NCI-H1105 treated with DMSO at 0.1 percent for 48 hours (cell line): Measurements from ENCODE around the gene TMEM196.
A peak's percentile ranks its signal among the peaks of the same experiment; 100 is the strongest.

ENCODE experiments used
- DNase-seq: peaks from one replicate; lab custom pipeline; 2025; lab: John Stamatoyannopoulos, UW

The TMEM196 gene

DNA sequence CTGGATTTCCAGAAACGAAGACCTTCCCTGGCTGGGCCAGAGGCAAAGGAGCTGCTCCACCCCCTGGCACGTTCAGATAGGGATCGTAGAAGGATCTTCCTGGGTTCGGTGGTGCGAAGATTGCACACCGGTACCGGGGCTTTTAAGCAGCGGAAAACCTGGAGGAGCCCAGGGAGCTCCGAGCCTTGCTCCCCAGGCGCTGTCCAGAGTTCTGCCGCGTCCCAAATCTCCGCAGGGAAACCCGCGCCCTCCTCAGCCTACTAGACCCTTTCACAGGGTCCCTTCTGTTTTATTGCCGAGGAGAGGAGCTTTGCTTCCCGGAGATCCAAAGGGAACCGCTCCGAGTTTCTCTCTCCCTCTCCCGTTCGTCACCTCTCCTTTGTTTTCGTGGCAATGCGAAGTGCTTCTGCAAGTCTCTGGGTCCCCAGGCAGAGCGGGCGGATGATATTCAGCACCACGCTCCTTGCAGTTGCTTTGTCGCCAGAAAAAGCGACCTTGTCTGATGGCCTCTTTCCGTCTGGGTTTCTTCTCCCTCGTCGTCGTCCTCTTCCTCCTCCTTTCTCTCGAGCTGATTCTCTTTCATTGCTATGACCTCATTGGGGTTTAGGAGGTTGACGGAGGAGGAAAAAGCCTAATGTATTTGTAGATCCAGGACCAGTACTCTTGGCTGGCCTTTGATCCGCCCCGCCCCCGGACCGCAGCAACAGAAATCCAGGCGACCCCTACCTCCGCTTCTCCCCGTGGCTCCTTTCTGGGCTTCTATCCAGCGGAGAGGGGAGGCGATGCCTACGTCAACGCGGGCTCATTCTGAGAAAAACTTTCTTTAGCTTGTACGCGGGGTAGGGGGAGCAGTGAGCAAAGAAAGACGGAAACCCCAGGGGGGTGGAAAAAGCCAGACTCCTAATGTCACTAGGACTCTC, at the start of gene TMEM196:
Gene TMEM196 (minus strand): TSS at position 777 of the 920 bp plus-strand sequence. CDS start 921 bp downstream, outside the sequence.
- peak; percentile 46 for DNase-seq

DNA sequence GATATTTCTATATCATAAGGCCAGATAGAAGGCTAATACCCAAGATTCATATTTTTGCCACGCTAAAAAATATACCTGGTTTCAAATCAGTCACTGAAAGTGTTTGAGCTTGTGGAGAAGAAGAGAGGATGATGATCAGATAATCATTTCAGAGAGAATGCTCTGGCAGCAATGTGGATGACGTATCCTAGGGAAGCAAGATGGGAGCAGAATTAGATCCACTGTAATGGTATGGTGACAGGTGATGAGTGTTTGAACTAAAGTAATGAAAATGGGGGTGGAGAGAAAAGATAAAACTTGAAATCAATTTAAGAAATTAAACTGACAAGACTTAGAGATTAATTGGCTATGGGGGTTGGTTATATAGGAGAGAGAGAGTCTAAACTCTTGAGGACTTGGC, 42.7 kb upstream of the TMEM196 start:
- DNase-seq, result no peak

DNA sequence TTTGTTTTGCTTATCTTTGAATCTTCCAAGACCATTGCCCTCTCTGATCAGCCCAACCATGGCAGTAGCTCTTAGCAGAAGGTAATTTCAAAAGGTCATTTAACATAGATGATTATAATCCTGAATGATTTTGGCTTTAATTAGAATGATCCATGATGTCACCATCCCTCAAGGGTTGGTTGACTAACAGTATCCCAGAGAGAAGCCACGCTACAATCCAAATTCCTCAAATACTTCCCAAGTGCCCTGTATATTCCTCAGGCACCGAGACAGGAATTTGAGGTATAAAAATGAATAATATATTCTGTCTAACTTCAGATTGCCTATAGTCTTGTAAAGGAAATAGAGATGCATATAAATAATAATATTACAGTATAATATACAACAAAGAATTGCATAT, 42.1 kb upstream of the TMEM196 start:
- DNase-seq, result no peak

DNA sequence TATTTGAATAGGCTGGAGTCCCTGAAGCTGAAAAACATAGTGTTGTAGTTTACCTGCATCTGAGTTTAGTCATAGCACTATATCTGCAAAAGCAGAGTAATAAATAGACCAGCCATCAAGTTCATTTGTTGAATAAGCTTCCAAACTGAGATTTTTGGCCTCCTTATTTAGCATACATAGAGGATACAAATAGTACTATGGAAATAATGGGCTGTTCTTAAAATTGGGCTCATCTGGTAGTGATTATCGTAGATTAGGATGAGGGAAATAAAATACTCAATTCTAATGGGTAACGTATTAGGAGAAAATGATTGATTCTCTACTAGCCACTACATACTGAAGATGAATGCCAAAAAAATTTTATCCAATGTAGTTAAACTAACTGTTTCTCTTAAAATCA, 41.4 kb upstream of the TMEM196 start:
- DNase-seq, result no peak

DNA sequence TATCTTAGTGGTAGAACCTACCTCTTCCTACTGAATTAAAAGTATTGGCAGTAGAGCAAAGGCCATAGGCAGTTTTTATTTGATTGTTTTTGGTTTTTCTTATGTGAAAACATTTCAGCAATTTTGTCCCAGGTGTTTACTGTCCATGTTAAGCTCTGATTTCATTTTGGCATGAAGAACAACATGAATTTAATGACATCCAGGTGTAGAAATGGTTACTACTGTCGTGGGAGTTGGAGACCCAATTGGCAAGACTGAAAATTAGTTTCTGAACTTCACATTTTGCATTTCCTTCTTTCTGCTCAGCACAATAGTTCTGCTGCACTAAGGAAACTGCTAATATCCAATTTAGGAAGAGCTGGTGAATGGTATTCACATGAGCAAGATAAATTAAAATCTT, 38.0 kb upstream of the TMEM196 start:
- DNase-seq, result no peak

DNA sequence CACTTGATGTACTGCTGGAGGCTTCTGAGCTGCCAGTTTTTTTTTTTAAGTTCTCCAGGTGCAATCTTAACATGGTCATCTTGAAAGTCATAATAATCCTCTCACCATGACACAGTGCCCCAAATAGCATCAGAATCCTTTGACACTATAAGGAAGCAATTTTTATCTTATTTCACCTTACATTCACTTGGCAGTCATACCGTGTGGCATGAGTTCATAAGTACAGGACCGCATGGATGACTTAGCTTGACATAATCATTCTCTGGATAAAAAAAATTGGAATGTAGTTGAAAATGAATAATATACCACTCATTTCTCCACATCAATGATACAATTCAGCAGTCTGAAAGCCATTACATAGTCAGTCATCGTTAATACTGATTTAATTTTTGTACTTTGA, 25.6 kb upstream of the TMEM196 start:
- no peak for DNase-seq

DNA sequence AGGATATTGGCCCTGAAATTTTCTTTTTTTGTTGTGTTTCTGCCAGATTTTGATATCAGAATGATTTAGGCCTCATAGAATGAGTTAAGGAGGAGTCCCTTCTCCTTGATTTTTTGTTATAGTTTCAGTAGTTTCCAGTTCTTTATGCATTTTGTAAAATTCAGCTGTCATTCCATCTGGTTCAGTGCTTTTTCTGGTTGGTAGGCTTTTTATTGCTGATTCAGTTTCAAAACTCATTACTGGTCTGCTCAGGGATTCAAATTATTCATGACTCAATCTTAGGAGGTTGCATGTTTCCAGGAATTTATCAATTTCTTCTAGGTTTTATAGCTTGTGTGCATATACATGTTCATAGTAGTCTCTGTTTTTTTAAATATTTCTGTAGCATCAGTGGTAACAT, 10.1 kb upstream of the TMEM196 start:
- no peak for DNase-seq

DNA sequence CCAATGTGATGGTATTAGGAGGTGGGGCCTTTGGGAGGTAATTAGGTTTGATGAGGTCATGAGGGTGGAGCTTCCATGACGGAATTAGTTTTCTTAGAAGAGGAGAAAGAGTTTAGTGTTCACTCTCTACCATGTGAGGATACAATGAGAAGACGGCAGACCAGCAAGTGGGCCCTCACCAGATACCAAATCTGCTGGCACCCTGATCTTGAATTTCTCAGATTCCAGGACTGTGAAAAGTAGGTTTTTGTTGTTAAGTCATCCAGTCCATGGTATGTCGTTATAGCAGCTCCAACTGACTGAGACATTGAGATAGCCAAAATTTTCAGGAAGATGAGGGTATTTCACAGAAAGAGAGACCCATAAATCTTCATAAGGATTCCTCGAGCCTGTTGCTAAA, 3.6 kb upstream of the TMEM196 start:
- no peak for DNase-seq

DNA sequence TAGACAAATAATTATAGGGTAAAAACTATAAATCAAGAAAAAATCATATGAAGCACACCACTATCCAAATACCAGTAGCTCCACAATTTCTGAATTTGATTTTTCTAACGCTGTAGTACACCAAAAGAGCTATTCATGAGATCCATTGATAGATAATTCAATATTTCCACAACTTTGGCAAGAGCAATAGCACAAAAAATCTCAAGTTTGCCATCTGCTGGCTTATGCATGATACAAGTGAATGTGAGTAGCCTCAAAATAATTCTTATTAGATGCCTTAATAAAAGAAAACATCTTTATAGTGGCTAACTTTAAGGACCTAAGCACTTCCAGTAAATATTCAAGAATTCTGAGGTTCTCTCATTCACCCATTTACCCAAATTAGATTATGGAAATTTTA, 2.2 kb upstream of the TMEM196 start:
- no peak for DNase-seq

DNA sequence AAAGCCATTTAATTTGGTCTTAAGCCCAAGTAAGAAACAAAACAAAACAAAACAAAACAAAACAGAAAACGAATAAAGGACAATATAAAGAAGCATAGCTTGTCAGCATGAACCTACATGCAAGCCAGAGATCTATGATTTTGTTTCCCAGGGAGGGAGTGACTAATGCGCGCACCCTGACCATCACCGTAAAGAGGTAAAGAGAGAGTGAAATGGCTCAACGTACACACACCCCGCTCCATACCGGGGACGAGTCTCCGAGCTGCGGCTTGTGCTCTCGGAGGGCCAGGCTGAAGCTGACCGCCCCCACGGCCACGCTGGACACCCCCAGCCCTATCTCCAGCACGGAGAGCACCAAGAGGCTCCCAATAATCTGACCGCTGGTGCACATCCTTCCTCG, 1.1 kb downstream of the TMEM196 start:
- peak; percentile 40 for DNase-seq

DNA sequence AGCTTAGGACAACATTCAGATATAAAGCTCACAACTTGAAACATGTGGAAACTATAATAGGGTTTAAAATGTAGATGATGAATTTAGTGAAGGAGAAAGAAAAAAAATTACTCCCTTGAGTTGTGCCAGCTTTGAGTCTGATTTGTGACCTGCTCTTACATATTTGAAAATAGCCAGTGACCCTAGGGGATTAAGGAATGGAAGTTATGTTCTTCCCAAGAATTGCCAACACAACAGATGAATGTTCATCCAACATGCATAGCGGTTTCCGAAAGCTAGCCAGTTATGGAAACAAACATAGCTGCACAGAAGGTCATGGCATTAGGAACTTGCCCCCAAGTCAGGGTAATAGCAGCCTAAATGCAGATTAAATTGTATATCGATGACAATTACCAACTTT, 10.8 kb downstream of the TMEM196 start:
- no peak for DNase-seq

DNA sequence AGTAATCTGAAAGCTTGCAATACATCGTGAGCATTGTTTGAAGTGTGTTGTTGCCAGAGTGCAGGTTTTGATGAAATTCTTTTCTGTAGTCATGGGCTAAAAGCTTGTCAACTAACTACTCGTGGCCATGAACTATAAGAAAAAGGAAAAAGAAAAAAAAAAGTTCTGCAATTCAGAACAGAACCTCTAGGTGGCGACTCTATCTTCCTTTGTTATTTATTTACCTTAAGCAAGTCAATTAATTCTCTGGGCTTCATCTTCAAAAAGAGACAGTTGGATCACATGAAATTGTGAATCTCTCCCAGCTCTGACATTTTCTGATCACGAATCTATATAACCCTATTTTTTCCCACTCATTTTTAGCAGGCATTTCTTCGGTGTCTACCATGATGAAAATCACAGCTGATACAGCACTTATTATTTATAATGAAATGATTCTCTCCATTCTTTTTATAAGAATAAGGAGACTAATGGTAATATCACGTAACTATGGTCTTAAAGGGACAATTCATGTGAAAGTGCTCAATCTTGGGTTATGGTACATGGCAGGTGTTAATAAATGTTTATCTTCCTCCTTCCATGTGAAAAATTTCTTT, 18.8 kb downstream of the TMEM196 start:
- peak; percentile 48 for DNase-seq

DNA sequence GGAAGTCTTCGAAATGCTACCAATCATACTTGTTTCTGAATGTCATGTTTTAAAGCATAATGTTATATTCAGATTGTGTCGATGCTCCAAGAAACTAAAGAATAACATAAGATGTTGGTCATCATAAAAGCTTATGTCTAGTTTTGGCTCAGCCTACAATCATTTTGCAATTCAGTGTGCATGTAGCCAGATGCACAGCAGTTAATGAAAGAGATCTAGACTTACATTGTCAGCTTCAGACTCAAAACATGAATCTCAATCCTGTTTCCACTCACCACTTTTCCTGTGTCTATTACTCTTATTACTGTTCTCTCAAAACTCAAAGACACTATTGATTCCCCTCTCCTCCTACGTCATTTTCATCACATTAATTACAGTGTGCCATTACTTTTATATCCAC, 21.4 kb downstream of the TMEM196 start:
- no peak for DNase-seq

DNA sequence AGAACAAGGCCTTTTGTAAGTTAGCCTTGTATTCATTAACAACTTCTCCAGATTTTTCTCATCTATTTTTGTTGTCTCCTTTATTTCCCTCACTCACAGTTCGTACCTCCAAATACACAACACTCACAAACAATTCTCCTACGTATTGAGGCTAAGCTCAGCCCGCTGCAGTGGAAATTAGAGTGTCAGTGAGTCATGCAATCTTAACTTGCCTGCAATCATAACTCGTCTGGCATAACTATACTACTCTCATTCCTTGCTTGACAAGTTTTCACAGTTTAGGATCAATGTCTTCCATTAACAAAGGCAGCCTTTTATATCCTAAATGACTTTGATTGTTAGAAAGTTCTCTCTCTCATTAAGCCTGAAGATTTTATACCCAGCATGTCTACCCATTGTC, 23.8 kb downstream of the TMEM196 start:
- DNase-seq, result no peak

DNA sequence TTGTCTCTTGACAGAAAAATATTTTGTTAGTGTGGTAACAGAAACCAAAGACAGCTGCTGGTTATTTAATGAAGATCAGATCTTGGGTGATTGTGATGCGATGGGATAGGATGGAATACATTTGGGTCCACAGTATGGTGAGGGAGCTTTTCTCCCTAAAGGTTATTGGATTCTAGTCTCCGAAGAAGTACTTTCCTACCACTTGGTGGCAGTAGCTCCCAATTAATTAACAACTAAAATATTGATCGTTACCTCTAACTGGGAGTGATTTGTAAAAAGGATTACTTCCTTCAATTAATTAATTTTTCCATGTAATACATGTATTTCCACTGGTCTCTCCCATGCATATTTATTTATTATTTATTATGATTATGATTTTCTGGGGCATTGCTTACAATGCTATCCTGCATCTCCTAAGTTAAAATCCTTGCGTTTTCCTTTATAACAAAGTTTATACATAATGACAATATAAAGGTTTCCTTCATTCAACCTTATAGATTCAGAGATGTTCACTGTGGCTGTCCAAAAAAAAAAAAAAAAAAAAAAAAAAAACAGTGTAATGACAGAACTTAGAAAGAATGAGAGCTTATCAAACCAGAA, 25.6 kb downstream of the TMEM196 start:
- peak; percentile 65 for DNase-seq

DNA sequence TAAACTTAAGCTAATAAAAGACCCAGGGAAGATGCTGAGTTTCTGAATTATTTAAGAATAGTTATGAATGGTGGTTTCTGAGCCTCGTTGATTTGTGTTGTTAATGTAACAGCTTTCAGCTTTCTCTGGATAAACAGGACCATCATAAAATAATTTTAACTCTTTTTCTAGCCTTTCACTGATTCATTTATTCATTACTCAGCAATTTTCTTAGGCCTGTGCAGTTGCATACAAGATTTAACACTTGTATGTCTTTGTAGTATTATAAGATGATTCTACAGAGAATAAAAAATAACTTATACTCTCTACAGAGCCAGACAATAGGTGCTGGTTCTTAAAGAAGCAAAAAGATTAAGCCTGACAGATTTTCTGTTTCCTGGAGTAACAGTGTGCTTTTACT, 29.3 kb downstream of the TMEM196 start:
- no peak for DNase-seq

DNA sequence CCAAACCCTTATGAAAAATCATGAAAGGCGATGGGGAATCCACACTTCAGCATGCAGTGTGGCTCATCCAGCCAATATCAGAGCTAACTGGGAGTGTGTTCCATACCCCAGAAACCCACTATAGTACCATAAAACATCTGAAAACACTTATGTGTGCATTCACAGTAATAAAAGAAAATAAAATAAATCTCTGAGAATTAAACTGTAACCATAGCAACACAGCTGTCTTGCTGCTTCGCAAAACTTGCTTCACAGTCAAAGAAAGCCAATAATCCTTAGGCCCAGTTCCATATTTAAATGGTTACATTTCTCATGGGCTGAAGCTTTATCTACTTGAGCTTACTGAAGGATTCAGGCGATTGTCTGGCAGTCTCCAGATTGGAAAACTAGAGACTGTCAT, 44.7 kb downstream of the TMEM196 start:
- no peak for DNase-seq

DNA sequence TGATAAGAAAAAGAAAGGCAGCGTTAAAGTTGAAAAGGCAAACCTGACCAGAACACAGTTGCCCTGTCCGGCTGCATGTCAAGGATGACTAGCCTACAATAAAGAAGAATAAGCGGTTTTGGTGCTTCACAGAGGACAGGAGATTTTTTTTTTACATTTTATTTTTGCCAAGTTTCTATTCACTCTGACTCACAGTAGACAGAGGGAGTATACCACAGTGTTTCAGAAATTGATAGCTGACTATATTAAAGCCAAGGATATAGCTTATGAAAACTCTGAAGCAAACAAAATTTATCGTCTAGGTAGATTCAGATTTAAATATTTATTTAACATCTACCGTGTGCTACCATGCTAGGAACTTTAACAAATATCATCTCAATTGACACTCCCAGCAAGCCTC, 47.6 kb downstream of the TMEM196 start:
- DNase-seq, result no peak

DNA sequence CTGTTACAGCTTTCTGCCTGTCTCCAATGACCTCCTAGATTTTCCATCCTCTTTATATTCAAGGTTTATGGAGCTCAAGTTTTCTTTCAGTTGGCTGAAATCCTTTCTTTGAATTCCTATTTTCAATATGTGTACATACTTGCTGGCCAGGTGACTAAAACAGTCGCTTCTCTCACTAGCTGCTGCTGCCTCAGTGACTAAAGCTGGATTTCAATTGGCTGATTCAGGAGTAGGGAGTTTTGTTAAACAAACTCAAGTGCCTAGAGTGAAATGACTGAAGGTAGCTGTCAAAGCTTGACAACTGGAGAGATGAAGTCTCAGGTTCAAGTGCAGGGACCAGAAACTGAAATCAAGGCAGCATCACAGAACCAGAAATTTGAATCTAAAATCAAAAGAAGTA, 57.9 kb downstream of the TMEM196 start:
- DNase-seq, result no peak

DNA sequence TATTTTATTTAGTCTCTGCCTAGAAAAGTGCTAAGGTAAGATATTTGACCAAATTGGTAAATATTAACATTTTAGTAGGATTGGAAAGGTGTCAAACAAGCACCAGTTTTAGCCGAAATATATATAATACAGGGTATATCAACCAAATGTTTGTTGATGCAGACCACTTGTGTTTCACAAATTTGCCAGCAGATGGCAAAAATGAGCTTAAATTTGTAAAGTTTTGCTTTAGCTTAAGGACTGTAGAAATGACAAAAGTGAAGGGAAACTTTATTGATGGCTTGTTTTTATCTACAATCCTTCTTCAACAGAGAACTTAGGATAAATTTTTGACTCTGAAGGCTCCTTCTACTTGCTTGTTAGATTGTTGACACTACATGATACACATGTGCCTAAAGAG, 59.7 kb downstream of the TMEM196 start:
- DNase-seq, result peak; percentile 38

DNA sequence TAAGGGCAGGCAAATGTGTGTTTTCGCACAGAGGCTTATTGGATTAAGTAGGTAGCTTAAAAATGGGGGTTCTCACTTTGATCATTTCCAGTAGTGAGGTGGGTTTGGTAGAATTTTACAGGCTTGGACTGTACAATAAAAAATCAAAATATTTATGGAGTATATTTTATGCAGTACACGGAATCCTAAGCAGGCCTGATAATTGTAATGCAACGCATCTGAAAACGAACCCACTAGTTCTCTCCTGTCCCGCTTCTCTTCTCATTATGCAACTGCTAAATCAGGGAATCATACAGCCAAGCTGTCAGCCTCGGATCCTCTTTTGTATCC, 64.2 kb downstream of the TMEM196 start:
- no peak for DNase-seq

DNA sequence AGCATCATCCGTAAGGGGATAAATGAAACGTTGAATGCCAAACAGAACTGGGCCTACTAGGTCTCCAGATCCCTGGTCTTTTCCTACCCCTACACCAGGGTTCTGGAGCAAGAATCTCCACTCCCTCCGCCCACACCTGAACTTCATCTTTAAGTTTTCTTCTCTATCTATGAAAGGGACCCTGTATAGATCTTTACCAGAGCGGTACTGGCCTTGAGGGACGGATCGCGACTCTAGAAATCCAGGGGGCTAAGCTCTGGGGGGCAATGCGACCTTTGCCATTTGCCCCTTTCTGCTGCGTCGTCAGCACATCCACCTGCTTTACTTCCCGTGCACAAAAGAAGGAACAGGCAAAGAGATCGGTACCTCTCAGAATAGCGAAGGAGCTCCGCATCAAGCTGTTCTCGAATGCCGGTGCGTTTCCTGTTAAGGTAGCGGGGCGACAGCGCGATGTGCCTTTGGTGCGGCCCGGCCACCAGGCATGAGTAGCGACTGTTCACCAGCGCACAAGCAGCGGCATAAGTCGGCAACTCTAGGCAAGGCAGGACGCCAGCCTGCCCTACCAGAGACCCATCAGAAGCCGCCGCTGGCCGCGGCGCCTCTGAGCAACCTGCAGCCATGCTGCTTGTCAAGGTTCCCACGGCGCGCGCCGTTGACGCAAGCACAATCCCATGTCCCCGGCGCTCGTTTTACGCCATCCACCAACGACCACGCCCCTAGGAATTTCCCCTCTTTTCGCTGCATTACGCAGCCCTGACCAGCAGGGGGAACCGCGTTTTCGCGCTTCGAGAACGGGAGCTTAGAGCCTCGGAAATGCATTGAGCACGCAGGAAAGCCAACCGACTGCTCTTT, 64.8 kb downstream of the TMEM196 start, which contains the start of gene POLR1F:
Gene POLR1F (minus strand): TSS at position 641 of the 852 bp plus-strand sequence. CDS start 21 bp downstream, at position 620.
- DNase-seq, result peak; percentile 93
